Lower lobe of right lung (tissue), 2 donors: Measurements from ENCODE around the gene PGLYRP4. TPM values are rescaled to one million over a fixed set of nuclear protein-coding genes. Genes with fewer than 3 reads are reported as not detected.
A peak's percentile ranks its signal among the peaks of the same experiment; 100 is the strongest.

Experiments used
- ATAC-seq, 2 donors: fragments of 200-7000 bp; cut with Tn5 transposase; one replicate each; pipeline ENCODE4 v1.9.1; 2020 to 2022; ENCODE audit warnings: mild to moderate bottlenecking in 2 of 2, moderate library complexity in 2 of 2
- DNase-seq: peaks from one replicate; pipeline ENCODE4 v3.0.0-alpha.2; 2020
- H3K27ac ChIP-seq: fragments of 200-600 bp; one replicate; pipeline ENCODE4 v1.8.0; 2022
- H3K27me3 ChIP-seq: fragments of 200-600 bp; one replicate; pipeline ENCODE4 v1.8.0; 2022; ENCODE audit warnings: low read depth
- H3K36me3 ChIP-seq: fragments of 200-600 bp; one replicate; pipeline ENCODE4 v1.8.0; 2022; ENCODE audit warnings: mild to moderate bottlenecking
- H3K4me1 ChIP-seq: fragments of 200-600 bp; one replicate; pipeline ENCODE4 v1.8.0; 2022
- H3K4me3 ChIP-seq: fragments of 200-600 bp; one replicate; pipeline ENCODE4 v1.8.0; 2022; ENCODE audit warnings: mild to moderate bottlenecking
- H3K9me3 ChIP-seq: fragments of 200-600 bp; one replicate; pipeline ENCODE4 v1.8.0; 2022
- CTCF ChIP-seq: fragments of 200-600 bp; IDR thresholded peaks from one replicate; pipeline ENCODE4 v1.8.0; 2022; ENCODE audit warnings: antibody characterized with exemption, mild to moderate bottlenecking
- intact Hi-C: fragments of 100-400 bp; cut with DNase I; formaldehyde crosslinking; loops from one replicate; pipeline ENCODE4 v1.11.0; 2022
- total RNA-seq: library from RNA; stranded (reverse); fragmentation: NEBNext Ultra II Directional; extraction: Animal tissue kit (Norgen Biotek cat#: 25700); gene quantifications from one replicate; pipeline ENCODE4 v1.2.1, GENCODE V29; 2021
- donor health status: DM: no; HTN: yes; CAD: no; lungs with severe emphysema.

PGLYRP4 gene
- total RNA-seq, 1 donor from 2014 or later, result 0.30 TPM

- no peaks in the 10 kb centered on the region for H3K36me3 ChIP-seq
- peaks cover 4% of the 10 kb centered on the region for H3K9me3 ChIP-seq
- H3K27ac ChIP-seq, result peak overlapping the region; percentile 38
- intact Hi-C loops, result no loop called here
- H3K4me3 ChIP-seq, result no peak overlapping the region
- peaks cover 14% of the 10 kb centered on the region for H3K4me1 ChIP-seq
- ATAC-seq (no peak), DNase-seq (no peak)
- TF ChIP-seq CTCF, result no peak
- H3K27me3 ChIP-seq, result no peaks in the 10 kb centered on the region
These were observed 38.4 kb upstream of the PGLYRP4 start for GRCh38 chr1:153387001-153387400.

DNA sequence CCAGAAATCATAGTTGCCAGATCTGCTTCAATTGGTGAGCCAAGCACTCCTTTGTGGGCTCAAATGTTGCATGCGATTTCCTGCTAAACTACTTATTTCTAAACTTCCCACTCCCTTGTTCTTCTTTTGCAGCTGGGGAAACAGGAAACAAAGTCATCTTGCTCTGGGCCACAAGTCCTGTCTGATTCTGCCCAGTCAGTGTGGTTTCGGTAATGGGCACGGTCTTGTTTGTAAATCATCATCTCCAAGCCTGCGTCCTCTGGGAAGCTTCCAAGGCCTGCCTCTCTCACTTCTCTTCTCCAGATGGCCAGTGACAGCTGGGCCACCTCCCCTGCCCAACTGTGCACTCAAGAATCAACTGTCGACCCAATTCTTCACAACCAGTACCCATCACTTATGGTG is 37.9 kb upstream of the PGLYRP4 start:
- TF ChIP-seq CTCF, result no peak
- H3K27me3 ChIP-seq, result no peaks in the 10 kb centered on the region
- H3K4me1 ChIP-seq, result peaks cover 9% of the 10 kb centered on the region
- ATAC-seq, result peak; percentile 69 to 82
- peaks cover 9% of the 10 kb centered on the region for H3K9me3 ChIP-seq
- no peaks in the 10 kb centered on the region for H3K36me3 ChIP-seq
- peak overlapping the region; percentile 42 for H3K27ac ChIP-seq
- intact Hi-C loops, result no loop called here
- DNase-seq, result peak; percentile 63
- no peak overlapping the region for H3K4me3 ChIP-seq

GRCh38 chr1:153384958-153385580 is 36.4 kb upstream of the PGLYRP4 start:
- peaks cover 5% of the 10 kb centered on the region for H3K4me1 ChIP-seq
- no peaks in the 10 kb centered on the region for H3K36me3 ChIP-seq
- DNase-seq, result no peak
- H3K9me3 ChIP-seq, result peaks cover 12% of the 10 kb centered on the region
- H3K27me3 ChIP-seq, result no peaks in the 10 kb centered on the region
- TF ChIP-seq CTCF, result no peak
- H3K27ac ChIP-seq, result no peak overlapping the region
- ATAC-seq, result no peak
- intact Hi-C loops, result no loop called here
- H3K4me3 ChIP-seq, result no peak overlapping the region

DNA sequence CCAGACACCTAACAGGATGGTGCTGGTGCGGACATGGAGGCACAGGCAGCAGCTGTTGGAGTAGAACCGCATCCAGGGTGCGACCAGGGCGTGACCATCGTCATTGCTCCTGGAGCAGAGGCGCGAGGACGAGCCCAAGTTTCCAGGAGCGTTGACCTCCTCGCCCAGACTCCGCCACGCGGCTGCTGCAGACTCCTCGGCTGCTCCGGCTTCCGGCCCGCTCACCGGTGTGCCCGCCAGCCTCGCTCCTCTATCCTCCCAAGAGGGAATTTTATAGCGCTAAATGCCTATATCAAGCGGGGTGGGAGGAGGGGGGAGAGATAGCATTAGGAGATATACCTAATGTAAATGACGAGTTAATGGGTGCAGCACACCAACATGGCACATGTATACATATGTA is 32.1 kb upstream of the PGLYRP4 start:
- no peak overlapping the region for H3K27ac ChIP-seq
- peaks cover 9% of the 10 kb centered on the region for H3K4me1 ChIP-seq
- intact Hi-C loops, result no loop called here
- no peaks in the 10 kb centered on the region for H3K36me3 ChIP-seq
- no peak overlapping the region for H3K4me3 ChIP-seq
- ATAC-seq (no peak), DNase-seq (no peak)
- TF ChIP-seq CTCF, result no peak
- peaks cover 12% of the 10 kb centered on the region for H3K9me3 ChIP-seq
- no peaks in the 10 kb centered on the region for H3K27me3 ChIP-seq

- intact Hi-C loops, result no loop called here
- H3K4me1 ChIP-seq, result peaks cover 10% of the 10 kb centered on the region
- H3K9me3 ChIP-seq, result peaks cover 12% of the 10 kb centered on the region
- no peaks in the 10 kb centered on the region for H3K27me3 ChIP-seq
- no peak overlapping the region for H3K4me3 ChIP-seq
- ATAC-seq (no peak), DNase-seq (no peak)
- no peak overlapping the region for H3K27ac ChIP-seq
- no peak for TF ChIP-seq CTCF
- no peaks in the 10 kb centered on the region for H3K36me3 ChIP-seq
These were observed 30.9 kb upstream of the PGLYRP4 start for GRCh38 chr1:153379591-153379990.

DNA sequence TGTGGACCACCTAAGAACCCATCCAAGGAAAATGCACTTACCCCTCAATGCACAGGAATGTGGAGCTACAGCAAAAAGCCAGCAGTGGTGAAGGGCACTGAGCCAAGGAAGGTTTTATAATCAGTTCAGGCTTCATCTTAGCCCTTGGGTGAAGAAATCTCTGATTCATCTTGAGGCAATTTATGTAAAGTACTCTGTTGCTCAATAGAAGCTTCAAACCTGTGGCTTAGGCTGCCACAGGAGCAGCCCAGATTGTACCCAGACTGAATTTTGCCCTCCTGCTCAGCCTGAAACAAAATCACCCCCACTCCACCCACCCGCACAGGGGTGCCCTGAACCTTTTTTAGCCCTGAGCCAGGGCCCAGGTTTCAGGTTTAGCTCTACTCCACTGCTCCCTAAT is 26.9 kb upstream of the PGLYRP4 start, which contains the start of gene S100A12:
S100A12 (minus strand) TSS at position 111 of the 400 bp plus-strand sequence. CDS start 1,029 bp downstream, outside the sequence.
- intact Hi-C loops, result no loop called here
- peak; percentile 87 to 91 for ATAC-seq
- H3K9me3 ChIP-seq, result no peaks in the 10 kb centered on the region
- DNase-seq, result no peak
- no peak within 1 kb of the TSS for H3K4me3 ChIP-seq
- no peaks in the 10 kb centered on the region for H3K36me3 ChIP-seq
- H3K27me3 ChIP-seq, result no peaks in the 10 kb centered on the region
- peaks cover 10% of the 10 kb centered on the region for H3K4me1 ChIP-seq
- peak within 1 kb of the TSS; percentile 36 for H3K27ac ChIP-seq
- no peak for TF ChIP-seq CTCF
